SK-N-MC (cell line): ENCODE measurements around the gene MOV10.

Experiments
- EZH2 ChIP-seq: fragments of 200-600 bp; sonication (generic); IDR thresholded peaks from one replicate; pipeline ENCODE4 v1.6.1; 2017; ENCODE audit warnings: antibody characterized with exemption
- FOXP2 ChIP-seq: optimal IDR thresholded peaks from 2 replicates; pipeline ENCODE3; 2011; ENCODE audit warnings: mild to moderate bottlenecking, moderate library complexity; ENCODE audit not compliant: insufficient read depth; ENCODE audit errors: extremely low read length, control extremely low read depth
- POLR2AphosphoS5 ChIP-seq: IDR thresholded peaks from 2 replicates; pipeline ENCODE4 v1.6.1; 2012; ENCODE audit warnings: mild to moderate bottlenecking, low read depth, low read length, borderline replicate concordance

GRCh38 chr1:112672009-112672408 lies 2.5 kb upstream of the MOV10 start:
- TF ChIP-seq POLR2AphosphoS5 (no peak), EZH2 (no peak), FOXP2 (no peak)
